ENCODE data around the gene ZMYM2. TPM values are rescaled to one million over a fixed set of nuclear protein-coding genes. Genes with fewer than 3 reads are reported as not detected.

The ZMYM2 gene
- polyA plus RNA-seq, 2 of the 4 experiments (the other 2 are of a cell fraction) = 21.7 to 56.7 TPM

- 94% methylated on average over 1 of the region's 1 CpG for WGBS (ENCODE audit: missing lambda C conversion rate)
- no peak for ATAC-seq
Measured at GRCh38 chr13:19940106-19940505, 18.4 kb upstream of the ZMYM2 start.

GRCh38 chr13:19950374-19950773, 8.2 kb upstream of the ZMYM2 start:
- no peak for ATAC-seq
- FAIRE-seq = no peak
- no peaks in the 10 kb centered on the region for H3K9me3 ChIP-seq
- no peak for TF ChIP-seq ATOH8 (CRISPR knock-in tag; IDR thresholded peaks at IDR 0.05; ENCODE audit: low read depth)
- TF ChIP-seq HEYL (CRISPR knock-in tag; IDR thresholded peaks at IDR 0.05) = no peak
- no peak for TF ChIP-seq JUN (IDR thresholded peaks at IDR 0.05)
- TF ChIP-seq HOXB13 (CRISPR knock-in tag; IDR thresholded peaks at IDR 0.05; ENCODE audit: low read depth) = no peak
- no peak for TF ChIP-seq HOXA7 (CRISPR knock-in tag; IDR thresholded peaks at IDR 0.05)
- no peak for TF ChIP-seq TFCP2L1 (CRISPR knock-in tag; IDR thresholded peaks at IDR 0.05)
- TF ChIP-seq POLR2A (IDR thresholded peaks at IDR 0.05; ENCODE audit: low read length) = no peak
- TF ChIP-seq RARB (CRISPR knock-in tag; IDR thresholded peaks at IDR 0.05) = no peak
- TF ChIP-seq NFE2L2 (conservative IDR thresholded peaks at IDR 0.05; ENCODE audit: low read length) = no peak
- no peak for TF ChIP-seq RCOR1 (IDR thresholded peaks at IDR 0.05; ENCODE audit: low read depth, low read length)
- TF ChIP-seq RNF2 (IDR thresholded peaks at IDR 0.05; ENCODE audit: borderline replicate concordance, low read depth) = no peak
- no peak for TF ChIP-seq EHF (CRISPR knock-in tag; IDR thresholded peaks at IDR 0.05)
- no peak for TF ChIP-seq ZC3H11A (IDR thresholded peaks at IDR 0.05)
- TF ChIP-seq, protein P1, sequence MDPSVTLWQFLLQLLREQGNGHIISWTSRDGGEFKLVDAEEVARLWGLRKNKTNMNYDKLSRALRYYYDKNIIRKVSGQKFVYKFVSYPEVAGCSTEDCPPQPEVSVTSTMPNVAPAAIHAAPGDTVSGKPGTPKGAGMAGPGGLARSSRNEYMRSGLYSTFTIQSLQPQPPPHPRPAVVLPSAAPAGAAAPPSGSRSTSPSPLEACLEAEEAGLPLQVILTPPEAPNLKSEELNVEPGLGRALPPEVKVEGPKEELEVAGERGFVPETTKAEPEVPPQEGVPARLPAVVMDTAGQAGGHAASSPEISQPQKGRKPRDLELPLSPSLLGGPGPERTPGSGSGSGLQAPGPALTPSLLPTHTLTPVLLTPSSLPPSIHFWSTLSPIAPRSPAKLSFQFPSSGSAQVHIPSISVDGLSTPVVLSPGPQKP (IDR thresholded peaks at IDR 0.05; ENCODE audit: low read depth, low read length) = no peak
- no peak for TF ChIP-seq CBX2 (IDR thresholded peaks at IDR 0.05; ENCODE audit: borderline replicate concordance, low read depth)
- no peak for TF ChIP-seq CHD4 (IDR thresholded peaks at IDR 0.05; ENCODE audit: borderline replicate concordance)
- no peak for TF ChIP-seq CTCF (IDR thresholded peaks at IDR 0.05)
- no peak for TF ChIP-seq SMC3 (IDR thresholded peaks at IDR 0.05)
- TF ChIP-seq USF2 (IDR thresholded peaks at IDR 0.05) = no peak
- 72% methylated on average over 7 of the region's 7 CpGs for WGBS (ENCODE audit: missing lambda C conversion rate)
- H3K4me2 ChIP-seq = no peak overlapping the region
- no peaks in the 10 kb centered on the region for H3K4me1 ChIP-seq
- no peak overlapping the region for H3K27ac ChIP-seq
- ChIA-PET POLR2A (no interaction called here), CTCF (interaction anchor here (0.5 to 1.6 kb wide), 3 partner anchors 9 to 70 kb away, joined by 4 to 7 read pairs (median 5); no protein-coding TSS in a partner anchor)
- DNase-seq (ENCODE audit: low read depth in 1 of 2, low spot score in 1 of 2) = no peak
- H3K4me3 ChIP-seq = no peak overlapping the region

More at GRCh38 chr13:19940106-19940505, 18.4 kb upstream of the ZMYM2 start:
- H3K4me3 ChIP-seq = no peak overlapping the region
- ChIA-PET CTCF (no interaction called here), POLR2A (no interaction called here)
- H3K9me3 ChIP-seq = no peaks in the 10 kb centered on the region
- no peaks in the 10 kb centered on the region for H3K4me1 ChIP-seq
- no peak overlapping the region for H3K4me2 ChIP-seq
- FAIRE-seq = no peak
- DNase-seq (ENCODE audit: low read depth in 1 of 2, low spot score in 1 of 2) = no peak
- H3K27ac ChIP-seq = no peak overlapping the region
- TF ChIP-seq HOXB5 (CRISPR knock-in tag; IDR thresholded peaks at IDR 0.05) (no peak), PBX3 (IDR thresholded peaks at IDR 0.05) (no peak)

Data from A549 (cell line).